MM.1S (cell line): ENCODE data around the gene RNF112.

Experiments
- DNase-seq: peaks from one replicate; pipeline ENCODE4 v3.0.0-alpha.2; 2015
- H2AFZ ChIP-seq: fragments of 300-600 bp; sonication (generic); 2 replicates; pipeline ENCODE4 v1.6.0; 2016; ENCODE audit warnings: antibody characterized with exemption, low read length
- H3F3A ChIP-seq: fragments of 300-600 bp; sonication (generic); 2 replicates; pipeline ENCODE4 v1.6.1; 2016; ENCODE audit warnings: mild to moderate bottlenecking, antibody characterized with exemption, low read length, moderate library complexity, mixed read lengths; ENCODE audit not compliant: insufficient read depth
- H3K27ac ChIP-seq: fragments of 300-600 bp; sonication (generic); 2 replicates; pipeline ENCODE4 v1.5.1; 2016; ENCODE audit warnings: mild to moderate bottlenecking, low read length
- H3K27me3 ChIP-seq: fragments of 300-600 bp; sonication (generic); replicated peaks from 2 replicates; pipeline ENCODE4 v1.6.0; 2016; ENCODE audit warnings: low read length; ENCODE audit not compliant: insufficient read depth
- H3K36me3 ChIP-seq: fragments of 300-600 bp; sonication (generic); replicated peaks from 2 replicates; pipeline ENCODE4 v1.6.1; 2016; ENCODE audit warnings: mild to moderate bottlenecking, low read length, mixed read lengths; ENCODE audit not compliant: insufficient read depth
- H3K4me1 ChIP-seq: fragments of 300-600 bp; sonication (generic); 2 replicates; pipeline ENCODE4 v1.6.1; 2016; ENCODE audit warnings: low read length, mixed read lengths
- H3K4me2 ChIP-seq: fragments of 300-600 bp; sonication (generic); 2 replicates; pipeline ENCODE4 v1.6.0; 2016; ENCODE audit warnings: low read depth, low read length
- H3K4me3 ChIP-seq: fragments of 300-600 bp; sonication (generic); 2 replicates; pipeline ENCODE4 v1.5.1; 2016; ENCODE audit warnings: low read length, mixed read lengths
- H3K79me2 ChIP-seq: fragments of 300-600 bp; sonication (generic); 2 replicates; pipeline ENCODE4 v1.6.1; 2016; ENCODE audit warnings: mixed run types, low read length, mixed read lengths
- H3K9ac ChIP-seq: fragments of 300-600 bp; sonication (generic); 2 replicates; pipeline ENCODE4 v1.6.1; 2016; ENCODE audit warnings: low read length, mixed read lengths
- H3K9me2 ChIP-seq: fragments of 300-600 bp; sonication (generic); replicated peaks from 2 replicates; pipeline ENCODE4 v1.6.1; 2016; ENCODE audit warnings: mild to moderate bottlenecking, low read length, mixed read lengths; ENCODE audit not compliant: insufficient read depth
- H3K9me3 ChIP-seq: fragments of 300-600 bp; sonication (generic); replicated peaks from 2 replicates; pipeline ENCODE4 v1.6.1; 2016; ENCODE audit warnings: mild to moderate bottlenecking, low read length, mixed read lengths; ENCODE audit not compliant: insufficient read depth
- H4K20me1 ChIP-seq: fragments of 300-600 bp; sonication (generic); 2 replicates; pipeline ENCODE4 v1.6.1; 2016; ENCODE audit warnings: mild to moderate bottlenecking, low read length, moderate library complexity, mixed read lengths; ENCODE audit not compliant: insufficient read depth
- EZH2 ChIP-seq: fragments of 300-600 bp; sonication (generic); optimal IDR thresholded peaks from 2 replicates; pipeline ENCODE3; 2017; ENCODE audit warnings: low read depth, mild to moderate bottlenecking, antibody characterized with exemption, low read length, mixed read lengths
- EZH2phosphoT487 ChIP-seq: fragments of 300-600 bp; sonication (generic); IDR thresholded peaks from 2 replicates; pipeline ENCODE4 v1.6.1; 2018; ENCODE audit warnings: antibody characterized with exemption, low read length
- TF ChIP-seq, protein P1 (sequence below): fragments of 300-600 bp; sonication (generic); IDR thresholded peaks from 2 replicates; pipeline ENCODE4 v1.5.1; 2016; ENCODE audit warnings: antibody characterized with exemption, low read length, mixed read lengths

Gene RNF112

DNA sequence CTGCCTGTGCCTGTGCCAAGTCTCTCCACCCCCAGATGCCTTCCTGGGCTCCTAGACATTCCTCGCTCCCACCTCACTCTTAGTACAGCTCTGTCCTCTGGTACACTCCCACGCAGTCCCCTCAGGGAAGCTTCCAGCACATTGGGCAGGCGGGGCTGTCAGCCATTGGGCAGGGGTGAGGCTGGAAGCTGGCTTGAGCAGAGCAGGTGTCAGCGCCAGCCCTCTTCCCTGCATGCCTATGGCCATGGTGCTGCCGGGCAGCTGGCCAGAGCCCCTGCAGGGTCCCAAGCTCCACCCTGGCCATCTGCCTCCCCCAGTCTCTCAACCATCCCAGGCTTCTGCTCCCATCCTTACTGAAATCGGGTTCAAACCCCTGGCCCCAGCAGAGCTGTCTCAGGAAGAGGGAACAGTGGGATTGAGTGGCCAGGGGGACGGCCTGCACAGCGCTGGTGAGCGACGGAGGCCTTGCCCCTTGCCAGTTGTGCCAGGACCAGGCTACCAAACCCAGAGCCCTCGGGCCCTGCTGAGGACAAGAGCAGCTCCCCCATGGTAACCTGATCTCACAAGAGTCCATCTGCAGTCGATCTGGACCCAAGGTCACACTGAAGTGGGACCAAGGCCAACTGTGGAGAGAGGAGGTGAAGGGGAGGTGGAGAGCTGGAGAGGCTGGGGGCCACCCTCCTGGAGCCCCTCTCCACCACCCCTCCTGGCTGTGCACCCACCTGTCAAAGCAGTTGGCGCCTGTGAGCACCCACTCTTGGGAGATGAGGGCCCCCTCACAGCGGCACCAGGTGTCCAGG lies 46.1 kb upstream of the RNF112 start:
- Histone ChIP-seq H3K4me2 (no peak overlapping the region), H3K27me3 (no peaks in the 10 kb centered on the region; the same call in 1 of the 2 replicates), H3F3A (no peaks in the 10 kb centered on the region), H3K79me2 (no peaks in the 10 kb centered on the region), H3K4me1 (peaks cover 8% of the 10 kb centered on the region), H3K36me3 (no peaks in the 10 kb centered on the region), H3K9ac (no peak overlapping the region), H3K27ac (no peak overlapping the region), H3K9me2 (no peaks in the 10 kb centered on the region), H3K9me3 (no peaks in the 10 kb centered on the region), H2AFZ (no peak overlapping the region), H4K20me1 (no peaks in the 10 kb centered on the region), H3K4me3 (no peak overlapping the region)
- TF ChIP-seq EZH2phosphoT487: no peak
- TF ChIP-seq, protein P1, sequence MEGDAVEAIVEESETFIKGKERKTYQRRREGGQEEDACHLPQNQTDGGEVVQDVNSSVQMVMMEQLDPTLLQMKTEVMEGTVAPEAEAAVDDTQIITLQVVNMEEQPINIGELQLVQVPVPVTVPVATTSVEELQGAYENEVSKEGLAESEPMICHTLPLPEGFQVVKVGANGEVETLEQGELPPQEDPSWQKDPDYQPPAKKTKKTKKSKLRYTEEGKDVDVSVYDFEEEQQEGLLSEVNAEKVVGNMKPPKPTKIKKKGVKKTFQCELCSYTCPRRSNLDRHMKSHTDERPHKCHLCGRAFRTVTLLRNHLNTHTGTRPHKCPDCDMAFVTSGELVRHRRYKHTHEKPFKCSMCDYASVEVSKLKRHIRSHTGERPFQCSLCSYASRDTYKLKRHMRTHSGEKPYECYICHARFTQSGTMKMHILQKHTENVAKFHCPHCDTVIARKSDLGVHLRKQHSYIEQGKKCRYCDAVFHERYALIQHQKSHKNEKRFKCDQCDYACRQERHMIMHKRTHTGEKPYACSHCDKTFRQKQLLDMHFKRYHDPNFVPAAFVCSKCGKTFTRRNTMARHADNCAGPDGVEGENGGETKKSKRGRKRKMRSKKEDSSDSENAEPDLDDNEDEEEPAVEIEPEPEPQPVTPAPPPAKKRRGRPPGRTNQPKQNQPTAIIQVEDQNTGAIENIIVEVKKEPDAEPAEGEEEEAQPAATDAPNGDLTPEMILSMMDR: no peak
- TF ChIP-seq EZH2: no peak
- DNase-seq: no peak

DNA sequence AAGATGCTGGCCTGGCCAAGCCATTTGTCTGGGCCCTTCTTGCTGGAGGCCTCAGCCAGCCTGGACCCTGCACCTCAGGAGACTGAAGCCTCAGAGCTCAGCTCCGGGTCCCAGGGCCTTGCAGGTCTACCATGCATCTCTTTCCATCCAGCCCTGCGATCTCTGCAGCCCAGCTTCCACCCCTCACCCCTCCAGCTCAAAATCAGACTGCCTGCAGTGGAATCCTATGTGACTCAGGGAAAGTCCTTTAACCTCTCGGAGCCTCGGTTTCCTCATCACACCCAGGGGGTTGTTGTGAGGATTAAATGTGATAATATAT lies 45.6 kb upstream of the RNF112 start:
- Histone ChIP-seq H3K9ac (no peak overlapping the region), H3K9me2 (no peaks in the 10 kb centered on the region), H3K27ac (no peak overlapping the region), H3K9me3 (no peaks in the 10 kb centered on the region), H2AFZ (no peak overlapping the region), H3F3A (no peaks in the 10 kb centered on the region), H3K4me1 (peaks cover 9% of the 10 kb centered on the region), H3K27me3 (no peaks in the 10 kb centered on the region; the same call in 1 of the 2 replicates), H3K79me2 (no peaks in the 10 kb centered on the region), H3K36me3 (no peaks in the 10 kb centered on the region), H3K4me2 (no peak overlapping the region), H4K20me1 (no peaks in the 10 kb centered on the region), H3K4me3 (no peak overlapping the region)
- no peak for DNase-seq
- TF ChIP-seq EZH2phosphoT487 (no peak), EZH2 (no peak)
- TF ChIP-seq, protein P1: no peak

DNA sequence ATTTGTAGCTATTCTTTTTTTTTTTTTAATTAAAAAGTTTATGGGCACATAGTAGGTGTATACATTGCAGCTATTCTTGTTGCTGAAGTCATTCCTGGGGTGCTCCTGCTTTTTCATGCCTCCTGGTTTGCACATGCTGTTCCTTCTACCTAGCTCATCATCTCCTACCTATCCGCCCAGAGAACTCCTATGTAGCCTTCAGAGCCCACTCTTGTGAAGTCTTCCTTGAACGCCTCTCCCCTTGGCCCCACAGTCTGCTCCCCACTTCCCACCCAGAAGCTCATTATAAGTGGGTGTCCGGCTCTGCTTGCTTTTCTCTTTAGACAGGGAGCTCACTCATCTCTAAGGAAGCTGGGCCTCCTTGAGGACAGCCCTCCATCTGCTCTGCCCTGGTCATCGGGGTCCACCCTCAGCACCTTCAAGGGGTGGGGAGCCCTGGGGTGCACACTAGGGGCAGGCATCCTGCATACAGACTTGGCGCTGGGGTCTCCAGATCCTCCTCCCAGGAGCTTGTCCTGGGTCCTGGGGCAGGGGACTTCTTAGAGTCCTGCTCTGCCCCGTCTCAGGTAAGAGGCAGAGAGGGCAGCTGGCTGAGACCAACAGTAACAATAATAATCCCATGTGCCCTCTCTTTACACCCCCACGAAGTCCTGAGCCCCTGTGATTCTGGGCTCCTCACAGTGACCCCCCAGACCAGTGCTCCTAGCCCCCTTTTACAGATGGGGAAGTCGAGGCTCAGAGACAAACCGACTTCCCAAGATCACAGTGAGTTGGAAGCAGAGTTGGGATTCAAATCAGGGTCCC lies 45.0 kb upstream of the RNF112 start:
- H3K27ac ChIP-seq: no peak overlapping the region
- H3K4me2 ChIP-seq: no peak overlapping the region
- no peaks in the 10 kb centered on the region for H3K79me2 ChIP-seq
- no peak overlapping the region for H2AFZ ChIP-seq
- no peaks in the 10 kb centered on the region for H4K20me1 ChIP-seq
- H3F3A ChIP-seq: no peaks in the 10 kb centered on the region
- DNase-seq: no peak
- H3K4me1 ChIP-seq: peaks cover 15% of the 10 kb centered on the region
- H3K27me3 ChIP-seq: no peaks in the 10 kb centered on the region; the same call in 1 of the 2 replicates
- H3K9me2 ChIP-seq: no peaks in the 10 kb centered on the region
- no peak overlapping the region for H3K4me3 ChIP-seq
- no peak overlapping the region for H3K9ac ChIP-seq
- TF ChIP-seq EZH2 (no peak), EZH2phosphoT487 (no peak)
- TF ChIP-seq, protein P1: no peak
- no peaks in the 10 kb centered on the region for H3K9me3 ChIP-seq
- H3K36me3 ChIP-seq: no peaks in the 10 kb centered on the region
